HG03354 (cell line): ENCODE data around the gene OSBPL2.

ENCODE experiments used
- ATAC-seq: cut with Tn5 transposase; IDR thresholded peaks from one replicate; pipeline ENCODE4 v1.9.1; 2021; ENCODE audit warnings: mild to moderate bottlenecking; ENCODE audit not compliant: unreplicated experiment, poor library complexity, severe bottlenecking

OSBPL2 gene

GRCh38 chr20:62274332-62274950 lies 36.1 kb downstream of the OSBPL2 start:
- no peak for ATAC-seq

- ATAC-seq, result no peak
Measured at GRCh38 chr20:62275219-62275618, 36.9 kb downstream of the OSBPL2 start.

GRCh38 chr20:62276439-62276838 lies 38.1 kb downstream of the OSBPL2 start:
- no peak for ATAC-seq

DNA sequence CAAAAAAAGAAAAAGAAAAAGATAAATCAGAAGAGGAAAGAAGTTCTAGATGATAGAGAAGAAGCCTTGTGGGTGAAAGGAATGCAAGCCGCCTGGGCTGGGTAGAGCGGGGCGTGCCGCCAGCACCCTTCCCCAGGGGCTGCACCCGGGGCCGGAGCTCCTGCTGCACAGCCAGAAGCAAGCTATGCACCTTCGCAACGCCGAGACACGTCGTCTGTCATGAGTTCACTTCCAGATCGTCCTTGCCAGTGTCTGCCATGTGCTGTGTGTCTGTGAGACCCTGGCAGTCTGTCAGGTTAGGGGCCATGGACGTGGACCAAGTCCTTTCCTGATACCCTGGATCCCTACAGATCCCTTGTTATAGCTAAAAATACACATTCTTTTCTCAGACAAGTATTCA lies 38.9 kb downstream of the OSBPL2 start:
- ATAC-seq, result no peak

DNA sequence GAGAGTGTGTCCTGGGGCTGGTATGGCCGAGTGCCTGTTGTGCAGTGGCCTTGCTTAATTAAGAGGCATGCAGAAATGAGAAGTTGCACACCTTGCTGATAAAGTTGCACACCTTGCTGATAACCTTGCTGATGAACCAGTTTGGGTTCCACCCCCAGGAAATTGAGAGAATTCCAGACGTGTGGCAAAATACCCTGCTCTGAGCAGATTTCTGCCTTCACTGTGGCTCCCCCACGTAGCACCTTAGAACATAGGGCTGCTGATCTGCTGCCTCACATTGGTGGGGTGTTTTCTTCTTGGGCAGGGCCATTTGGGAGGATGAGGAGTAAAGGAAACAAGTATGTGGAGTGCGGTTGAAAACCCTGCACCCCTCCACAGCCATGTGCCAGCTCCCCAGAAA lies 42.0 kb downstream of the OSBPL2 start:
- ATAC-seq, result no peak

GRCh38 chr20:62281161-62281933 lies 43.0 kb downstream of the OSBPL2 start:
- ATAC-seq, result no peak

- ATAC-seq, result no peak
Measured at GRCh38 chr20:62282103-62282502, 43.8 kb downstream of the OSBPL2 start.

GRCh38 chr20:62282877-62283503 lies 44.7 kb downstream of the OSBPL2 start:
- ATAC-seq, result no peak

DNA sequence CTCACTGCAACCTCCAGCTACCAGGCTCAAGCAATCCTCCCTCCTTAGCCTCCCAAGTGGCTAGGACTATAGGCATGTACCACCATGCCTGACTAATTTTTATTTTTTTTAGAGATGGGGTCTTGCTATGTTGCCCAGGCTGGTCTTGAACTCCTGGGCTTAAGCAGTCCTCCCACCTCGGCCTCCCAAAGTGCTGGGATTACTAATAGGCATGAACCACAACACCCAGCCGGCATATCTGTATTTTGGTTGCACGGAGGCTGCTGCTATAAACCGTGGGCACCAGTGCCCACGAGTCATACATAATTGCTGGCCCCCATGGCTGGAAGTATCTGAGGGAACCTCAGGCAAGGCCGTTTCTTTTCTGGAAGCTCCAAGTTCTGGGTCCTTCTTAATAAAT lies 46.1 kb downstream of the OSBPL2 start:
- ATAC-seq, result no peak

DNA sequence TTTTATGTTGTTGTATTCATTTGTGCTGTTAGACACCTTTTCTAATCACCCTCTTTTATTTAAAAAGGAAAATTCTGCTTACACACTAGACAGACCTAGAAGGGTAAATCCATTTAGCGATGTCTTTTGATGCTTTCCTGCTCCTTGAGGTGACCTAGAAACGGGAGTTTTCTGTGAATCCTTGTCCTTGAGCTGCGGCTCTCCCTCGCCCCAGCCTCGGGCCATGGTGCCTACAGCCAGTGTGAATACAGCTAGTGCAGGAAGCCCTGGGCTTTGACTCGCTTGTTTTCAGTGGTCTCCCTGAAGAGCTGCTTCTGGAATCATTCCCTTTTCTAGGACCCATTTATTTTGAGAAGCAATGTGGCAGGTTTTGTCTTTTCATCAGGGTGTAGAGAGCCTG lies 46.8 kb downstream of the OSBPL2 start:
- ATAC-seq, result no peak

- no peak for ATAC-seq
Measured at GRCh38 chr20:62285722-62286121, 47.4 kb downstream of the OSBPL2 start.

DNA sequence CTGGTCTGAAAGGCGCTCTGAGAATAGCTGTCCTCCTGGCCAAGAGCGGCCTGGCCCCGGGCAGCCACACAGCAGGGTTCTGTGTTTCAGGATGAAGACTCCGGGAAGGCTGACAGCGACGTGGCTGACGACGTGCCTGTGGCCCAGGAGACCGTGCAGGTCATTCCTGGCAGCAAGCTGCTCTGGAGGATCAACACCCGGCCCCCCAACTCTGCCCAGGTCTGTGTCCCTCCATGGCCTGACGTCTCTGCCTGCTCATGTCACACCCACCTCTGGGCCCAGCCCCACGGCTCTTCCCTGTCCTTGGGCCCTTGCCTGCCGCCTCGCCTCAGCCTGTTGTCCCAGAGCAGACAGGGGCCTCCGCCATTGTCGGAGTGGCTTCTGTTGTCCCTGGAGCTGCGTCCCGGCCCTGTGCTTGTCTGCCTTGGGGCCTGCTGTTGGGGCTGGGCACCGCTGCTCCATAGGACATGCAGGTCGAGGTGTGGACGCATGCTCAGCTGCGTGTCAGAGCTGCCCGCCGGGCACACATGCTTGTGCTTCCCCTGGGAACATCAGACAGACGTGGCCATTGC lies 48.3 kb downstream of the OSBPL2 start:
- no peak for ATAC-seq

GRCh38 chr20:62287129-62287528 lies 48.8 kb downstream of the OSBPL2 start:
- ATAC-seq, result no peak

DNA sequence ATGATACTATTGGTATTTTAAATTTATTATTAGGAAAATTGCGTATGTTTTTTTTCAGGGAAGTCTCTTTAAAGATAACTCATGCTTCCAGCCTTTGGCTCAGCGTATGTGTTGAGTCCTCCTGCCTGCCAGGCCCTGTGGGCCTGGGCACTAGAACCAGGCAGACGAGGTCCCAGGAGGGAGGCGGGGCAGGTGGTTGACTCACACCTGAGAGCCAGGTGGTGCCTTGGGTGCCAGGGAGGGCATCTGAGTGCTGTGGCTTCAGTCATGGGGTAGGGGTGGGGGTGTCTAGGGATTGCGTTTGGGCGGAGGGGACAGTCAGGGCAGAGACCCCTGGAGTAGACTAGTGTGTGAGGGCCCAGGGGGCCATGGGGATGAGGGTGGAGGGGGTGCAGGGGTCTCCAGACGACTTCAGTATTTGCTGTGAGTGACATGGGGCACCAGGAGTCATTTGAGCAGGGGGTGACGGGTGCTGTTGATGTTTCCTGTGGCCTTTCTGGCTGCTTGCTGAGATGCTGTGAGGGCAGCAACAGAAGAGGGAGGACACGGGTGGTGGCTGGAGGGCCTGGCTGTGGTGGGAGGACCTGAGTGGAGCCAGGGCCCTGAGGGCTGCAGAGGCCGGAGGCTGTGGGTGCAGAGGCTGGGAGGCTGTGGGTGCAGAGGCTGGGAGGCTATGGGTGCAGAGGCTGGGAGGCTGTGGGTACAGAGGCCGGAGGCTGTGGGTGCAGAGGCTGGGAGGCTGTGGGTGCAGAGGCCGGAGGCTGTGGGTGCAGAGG lies 49.6 kb downstream of the OSBPL2 start:
- no peak for ATAC-seq

GRCh38 chr20:62288535-62289105 lies 50.3 kb downstream of the OSBPL2 start:
- ATAC-seq, result no peak

DNA sequence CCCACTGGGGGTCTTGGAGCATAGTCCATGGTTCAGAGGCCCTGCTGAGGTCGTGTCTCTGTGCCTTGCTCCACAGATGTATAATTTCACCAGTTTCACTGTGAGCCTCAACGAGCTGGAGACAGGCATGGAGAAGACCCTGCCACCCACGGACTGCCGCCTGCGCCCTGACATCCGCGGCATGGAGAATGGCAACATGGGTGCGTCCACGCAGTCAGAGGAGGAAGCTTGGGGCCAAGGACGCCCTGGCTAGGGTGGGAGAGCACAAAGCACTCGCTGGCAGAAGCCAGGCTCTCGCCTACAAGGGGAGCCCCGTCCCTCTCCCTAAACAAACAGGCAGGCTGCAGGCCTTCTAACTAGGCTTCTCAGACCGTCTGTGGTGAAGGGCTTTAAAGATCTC lies 50.8 kb downstream of the OSBPL2 start:
- ATAC-seq, result no peak

- no peak for ATAC-seq
Measured at GRCh38 chr20:62289898-62290297, 51.6 kb downstream of the OSBPL2 start.

GRCh38 chr20:62291251-62292066 lies 53.1 kb downstream of the OSBPL2 start:
- ATAC-seq, result no peak

DNA sequence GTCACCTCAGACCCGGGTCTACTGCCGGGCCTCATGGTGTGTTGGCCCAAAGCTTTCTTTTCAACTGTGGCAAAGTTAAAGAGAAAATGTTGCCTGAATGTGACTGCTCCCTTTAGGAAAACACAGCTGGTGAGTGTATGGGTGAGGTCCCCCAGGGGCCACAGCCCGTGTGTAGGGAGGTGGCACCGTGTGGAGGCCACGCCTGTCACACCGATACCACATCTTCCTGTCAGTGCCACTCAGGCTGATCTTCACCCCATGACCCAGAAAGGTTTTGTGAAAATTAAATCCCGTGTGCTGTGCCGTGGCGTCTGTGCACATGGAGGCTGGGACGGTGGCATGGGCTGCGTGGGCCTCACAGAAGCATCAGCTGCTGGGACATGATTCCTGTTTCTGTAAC lies 53.8 kb downstream of the OSBPL2 start:
- ATAC-seq, result no peak
